OCI-LY3 (cell line): ENCODE measurements around the gene BCKDHB.

Experiments
- H2AFZ ChIP-seq: fragments of 200-600, 300-600 bp; shearing (Covaris generic); 2 replicates; pipeline ENCODE4 v1.6.0; 2014; ENCODE audit warnings: antibody characterized with exemption, low read depth, low read length
- H3K27ac ChIP-seq: fragments of 200-600, 300-600 bp; sonication (generic); 2 replicates; pipeline ENCODE4 v1.5.1; 2014; ENCODE audit warnings: mild to moderate bottlenecking, low read length, moderate library complexity, mixed read lengths
- H3K27me3 ChIP-seq: fragments of 200-600, 300-600 bp; sonication (generic); 2 replicates; pipeline ENCODE4 v1.6.1; 2014; ENCODE audit warnings: low read depth, low read length, mixed read lengths
- H3K36me3 ChIP-seq: fragments of 200-600, 300-600 bp; sonication (generic); replicated peaks from 2 replicates; pipeline ENCODE3; 2014; ENCODE audit warnings: low read depth, low read length, mixed read lengths
- H3K4me1 ChIP-seq: fragments of 300-600, 200-600 bp; sonication (generic); 2 replicates; pipeline ENCODE4 v1.6.1; 2014; ENCODE audit warnings: low read length, mixed read lengths
- H3K4me2 ChIP-seq: fragments of 200-600, 300-600 bp; sonication (generic); 2 replicates; pipeline ENCODE4 v1.6.1; 2014; ENCODE audit warnings: low read length, mixed read lengths
- H3K4me3 ChIP-seq: fragments of 300-600, 200-600 bp; sonication (generic); 2 replicates; pipeline ENCODE4 v1.5.1; 2014; ENCODE audit warnings: antibody characterized with exemption, mild to moderate bottlenecking, low read length, moderate library complexity
- H3K79me2 ChIP-seq: fragments of 300-600, 200-600 bp; shearing (Covaris generic); 2 replicates; pipeline ENCODE4 v1.6.1; 2014; ENCODE audit warnings: mild to moderate bottlenecking, low read length, mixed read lengths
- H3K9ac ChIP-seq: fragments of 300-600, 200-600 bp; shearing (Covaris generic); 2 replicates; pipeline ENCODE4 v1.6.0; 2014; ENCODE audit warnings: mild to moderate bottlenecking, low read length, moderate library complexity
- H3K9me3 ChIP-seq: fragments of 200-600, 300-600 bp; shearing (Covaris generic); 2 replicates; pipeline ENCODE4 v1.6.1; 2014; ENCODE audit warnings: low read length, mixed read lengths; ENCODE audit not compliant: insufficient read depth
- H4K20me1 ChIP-seq: fragments of 200-600, 300-600 bp; sonication (generic); 2 replicates; pipeline ENCODE4 v1.6.1; 2016; ENCODE audit warnings: low read length, mixed read lengths; ENCODE audit not compliant: insufficient read depth
- CTCF ChIP-seq: fragments of 200-600, 300-600 bp; sonication (generic); IDR thresholded peaks from 2 replicates; pipeline ENCODE4 v1.5.1; 2014; ENCODE audit warnings: antibody characterized with exemption, low read length, low read depth
- EZH2phosphoT487 ChIP-seq: fragments of 200-600 bp; shearing (Covaris generic); IDR thresholded peaks from 2 replicates; pipeline ENCODE4 v1.6.1; 2018; ENCODE audit warnings: antibody characterized with exemption, mixed run types, low read depth

BCKDHB gene

GRCh38 chr6:80142586-80142985 lies 36.1 kb downstream of the BCKDHB start:
- H3K9me3 ChIP-seq: no peaks in the 10 kb centered on the region
- no peak overlapping the region for H3K9ac ChIP-seq
- no peak overlapping the region for H2AFZ ChIP-seq
- H3K27me3 ChIP-seq: no peaks in the 10 kb centered on the region
- no peak overlapping the region for H3K4me2 ChIP-seq
- H3K4me1 ChIP-seq: no peaks in the 10 kb centered on the region
- H3K27ac ChIP-seq: no peak overlapping the region
- H3K36me3 ChIP-seq: peaks cover 8% of the 10 kb centered on the region
- H4K20me1 ChIP-seq: no peaks in the 10 kb centered on the region
- TF ChIP-seq CTCF (no peak), EZH2phosphoT487 (no peak)
- no peaks in the 10 kb centered on the region for H3K79me2 ChIP-seq
- H3K4me3 ChIP-seq: no peak overlapping the region

GRCh38 chr6:80143419-80143937 lies 37.0 kb downstream of the BCKDHB start:
- Histone ChIP-seq H2AFZ (no peak overlapping the region), H3K36me3 (peaks cover 8% of the 10 kb centered on the region), H3K9me3 (no peaks in the 10 kb centered on the region), H3K4me1 (no peaks in the 10 kb centered on the region), H4K20me1 (no peaks in the 10 kb centered on the region), H3K79me2 (no peaks in the 10 kb centered on the region), H3K9ac (no peak overlapping the region), H3K4me2 (no peak overlapping the region), H3K27me3 (no peaks in the 10 kb centered on the region), H3K27ac (no peak overlapping the region), H3K4me3 (no peak overlapping the region)
- TF ChIP-seq EZH2phosphoT487 (no peak), CTCF (no peak)

- Histone ChIP-seq H3K4me1 (no peaks in the 10 kb centered on the region), H3K36me3 (peaks cover 8% of the 10 kb centered on the region), H3K79me2 (no peaks in the 10 kb centered on the region), H3K27ac (no peak overlapping the region), H2AFZ (no peak overlapping the region), H3K9me3 (no peaks in the 10 kb centered on the region), H3K27me3 (no peaks in the 10 kb centered on the region), H3K4me2 (no peak overlapping the region), H4K20me1 (no peaks in the 10 kb centered on the region), H3K4me3 (no peak overlapping the region), H3K9ac (no peak overlapping the region)
- no peak for TF ChIP-seq CTCF
- TF ChIP-seq EZH2phosphoT487: no peak
Observed at GRCh38 chr6:80144753-80145315, 38.4 kb downstream of the BCKDHB start.

- Histone ChIP-seq H3K4me2 (no peak overlapping the region), H3K36me3 (peaks cover 8% of the 10 kb centered on the region), H3K27me3 (no peaks in the 10 kb centered on the region), H4K20me1 (no peaks in the 10 kb centered on the region), H3K79me2 (no peaks in the 10 kb centered on the region), H2AFZ (no peak overlapping the region), H3K4me3 (no peak overlapping the region), H3K4me1 (no peaks in the 10 kb centered on the region), H3K9ac (no peak overlapping the region), H3K27ac (no peak overlapping the region), H3K9me3 (no peaks in the 10 kb centered on the region)
- no peak for TF ChIP-seq CTCF
- no peak for TF ChIP-seq EZH2phosphoT487
Observed at GRCh38 chr6:80145509-80145908, 39.0 kb downstream of the BCKDHB start.
